AG09319 (cell line): ENCODE data around the gene PYGM.

Source experiments
- DNase-seq: peaks from one replicate; pipeline ENCODE4 v3.0.0-alpha.2; 2010; ENCODE audit warnings: low read depth; ENCODE audit errors: extremely low read depth
- TF ChIP-seq, protein P1 (sequence below): IDR thresholded peaks from 2 replicates; pipeline ENCODE4 v1.5.1; 2011; ENCODE audit warnings: low read depth, mild to moderate bottlenecking, inconsistent platforms, low read length, moderate library complexity

The PYGM gene

DNA sequence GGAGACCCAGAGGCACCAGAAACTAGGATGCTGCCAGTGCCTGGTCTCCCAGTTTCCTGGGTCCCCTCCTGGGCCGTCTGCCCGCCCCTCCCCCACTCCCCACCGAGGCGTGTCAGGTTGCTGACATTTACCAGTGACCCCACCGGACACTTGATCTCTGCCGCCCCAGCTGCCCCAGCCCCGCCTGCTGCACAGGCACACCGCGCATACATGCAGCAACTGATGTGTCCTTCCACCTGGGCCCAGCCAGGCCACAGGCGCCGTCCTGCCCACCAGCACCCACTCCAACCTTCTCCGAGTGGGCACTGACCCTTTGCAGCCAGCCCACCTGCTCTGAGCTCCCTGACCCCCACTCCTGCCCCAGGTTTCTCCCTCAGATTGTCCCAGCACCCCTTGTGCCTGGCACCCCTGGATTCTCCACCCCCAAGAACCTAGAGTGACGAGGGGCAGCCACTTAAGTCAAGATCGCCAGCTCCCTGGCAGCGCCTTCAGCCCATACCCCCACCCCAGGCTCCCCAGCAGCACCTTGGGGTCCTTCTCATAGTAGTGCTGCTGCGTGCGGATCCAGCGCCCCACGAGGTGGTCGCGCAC is 548 bp downstream of the PYGM start:
- DNase-seq, result no peak
- TF ChIP-seq, protein P1, sequence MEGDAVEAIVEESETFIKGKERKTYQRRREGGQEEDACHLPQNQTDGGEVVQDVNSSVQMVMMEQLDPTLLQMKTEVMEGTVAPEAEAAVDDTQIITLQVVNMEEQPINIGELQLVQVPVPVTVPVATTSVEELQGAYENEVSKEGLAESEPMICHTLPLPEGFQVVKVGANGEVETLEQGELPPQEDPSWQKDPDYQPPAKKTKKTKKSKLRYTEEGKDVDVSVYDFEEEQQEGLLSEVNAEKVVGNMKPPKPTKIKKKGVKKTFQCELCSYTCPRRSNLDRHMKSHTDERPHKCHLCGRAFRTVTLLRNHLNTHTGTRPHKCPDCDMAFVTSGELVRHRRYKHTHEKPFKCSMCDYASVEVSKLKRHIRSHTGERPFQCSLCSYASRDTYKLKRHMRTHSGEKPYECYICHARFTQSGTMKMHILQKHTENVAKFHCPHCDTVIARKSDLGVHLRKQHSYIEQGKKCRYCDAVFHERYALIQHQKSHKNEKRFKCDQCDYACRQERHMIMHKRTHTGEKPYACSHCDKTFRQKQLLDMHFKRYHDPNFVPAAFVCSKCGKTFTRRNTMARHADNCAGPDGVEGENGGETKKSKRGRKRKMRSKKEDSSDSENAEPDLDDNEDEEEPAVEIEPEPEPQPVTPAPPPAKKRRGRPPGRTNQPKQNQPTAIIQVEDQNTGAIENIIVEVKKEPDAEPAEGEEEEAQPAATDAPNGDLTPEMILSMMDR, result no peak

DNA sequence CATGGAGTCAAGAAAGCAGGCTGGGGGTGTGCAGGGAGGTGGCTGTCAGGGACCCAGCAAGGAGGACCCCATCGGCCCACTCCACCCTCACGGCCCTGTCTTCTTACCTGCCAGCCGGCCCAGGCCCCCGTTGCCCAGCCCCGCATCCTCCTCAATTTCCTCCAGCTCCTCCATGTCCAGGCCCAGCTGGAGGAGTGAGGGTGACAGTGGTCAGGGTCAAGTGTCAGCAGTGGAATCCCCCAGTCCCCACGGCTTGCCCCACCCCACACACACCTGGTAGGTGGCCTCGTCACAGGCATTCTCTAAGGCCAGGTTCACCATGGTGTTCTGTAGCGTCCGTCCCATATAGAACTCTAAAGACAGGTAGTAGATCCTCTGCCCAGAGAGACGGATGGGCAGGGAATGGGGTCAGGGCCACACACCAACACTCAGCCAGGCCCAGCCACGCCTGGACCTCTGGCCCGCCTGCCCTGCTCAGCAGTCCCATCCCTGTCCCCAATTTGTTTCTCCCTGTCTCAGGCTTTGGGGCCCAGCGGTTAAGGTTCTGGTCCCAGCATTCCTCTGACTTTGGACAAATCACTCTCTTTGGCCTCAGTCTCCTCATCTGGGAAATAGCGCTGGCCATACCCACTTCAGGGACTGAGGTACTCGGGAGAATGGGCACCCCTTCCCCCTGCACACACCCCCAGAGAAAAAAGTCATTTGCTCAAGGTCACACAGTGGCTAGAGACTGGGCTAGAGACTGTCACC is 1.3 kb downstream of the PYGM start:
- DNase-seq, result no peak

DNA sequence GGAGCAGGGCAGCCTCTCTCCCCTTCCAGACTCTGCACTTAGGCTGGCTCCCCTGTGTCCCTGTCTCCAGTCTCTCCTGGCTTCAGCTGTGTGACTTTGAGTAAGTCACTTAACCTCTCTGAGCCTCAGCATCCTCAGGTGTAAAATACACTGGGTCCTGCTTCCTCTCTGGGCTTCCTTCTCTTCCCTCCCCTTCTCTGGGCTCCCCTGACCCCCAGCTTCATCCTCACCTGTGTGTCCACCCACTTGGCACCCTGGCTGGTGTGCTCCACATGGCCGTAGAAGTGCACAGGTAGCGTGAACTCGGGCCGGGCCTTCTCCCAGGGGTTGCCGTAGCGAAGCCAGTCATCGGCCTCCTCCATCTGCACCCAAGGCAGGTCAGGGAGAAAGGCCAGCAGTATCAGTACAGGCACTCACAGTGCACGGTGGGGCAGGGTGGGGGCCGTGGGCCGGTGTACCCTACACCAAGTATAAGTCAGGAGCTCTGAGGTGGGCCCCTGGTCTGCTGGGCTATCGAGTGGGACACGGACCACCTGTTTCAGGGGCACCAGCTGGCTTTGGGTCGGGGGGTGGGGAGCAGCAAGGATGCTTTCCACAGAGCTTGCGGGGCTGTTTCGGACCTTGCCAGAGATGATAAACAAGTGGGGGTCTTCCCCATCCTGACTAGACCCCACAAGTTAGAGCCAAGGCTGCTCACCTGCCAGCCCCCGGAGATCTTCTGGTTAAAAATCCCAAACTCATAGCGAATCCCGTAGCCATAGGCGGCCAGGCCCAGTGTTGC is 2.0 kb downstream of the PYGM start:
- DNase-seq, result no peak
- TF ChIP-seq, protein P1, result no peak

More for the DNA sequence above, 1.3 kb downstream of the PYGM start:
- TF ChIP-seq, protein P1, result no peak

DNA sequence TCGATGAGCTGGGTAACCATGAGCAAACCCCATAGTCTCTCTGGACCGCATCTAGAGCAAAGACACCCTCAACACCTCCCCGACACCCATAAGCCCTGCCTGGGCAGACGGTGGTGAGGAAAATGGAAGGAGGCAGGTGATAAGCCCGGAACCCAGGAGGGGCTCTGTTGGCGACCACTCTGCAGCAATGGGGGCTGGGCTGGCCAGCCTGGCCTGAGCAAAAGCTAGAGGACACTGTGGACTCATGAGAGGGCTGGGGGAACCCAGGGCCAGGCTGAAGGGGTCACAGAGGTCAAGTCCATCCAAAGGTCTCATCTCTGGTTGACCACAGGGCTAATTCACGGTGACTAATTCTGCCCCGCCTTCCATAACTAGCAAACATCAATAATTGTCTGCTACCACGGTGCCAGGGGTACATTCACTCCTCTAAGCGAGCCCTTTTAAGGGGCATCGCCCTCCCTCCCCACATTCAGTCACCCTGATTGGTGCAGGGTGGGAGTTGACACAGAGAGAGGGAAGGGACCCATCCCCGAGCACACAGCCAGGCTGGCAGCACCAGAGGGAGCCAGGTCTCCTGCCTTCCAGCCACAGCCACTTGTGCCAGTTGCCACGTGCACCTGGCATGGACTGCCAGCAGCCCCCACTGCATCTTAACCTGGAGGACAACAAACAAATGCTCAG is 4.0 kb downstream of the PYGM start:
- no peak for DNase-seq
- TF ChIP-seq, protein P1, result no peak

DNA sequence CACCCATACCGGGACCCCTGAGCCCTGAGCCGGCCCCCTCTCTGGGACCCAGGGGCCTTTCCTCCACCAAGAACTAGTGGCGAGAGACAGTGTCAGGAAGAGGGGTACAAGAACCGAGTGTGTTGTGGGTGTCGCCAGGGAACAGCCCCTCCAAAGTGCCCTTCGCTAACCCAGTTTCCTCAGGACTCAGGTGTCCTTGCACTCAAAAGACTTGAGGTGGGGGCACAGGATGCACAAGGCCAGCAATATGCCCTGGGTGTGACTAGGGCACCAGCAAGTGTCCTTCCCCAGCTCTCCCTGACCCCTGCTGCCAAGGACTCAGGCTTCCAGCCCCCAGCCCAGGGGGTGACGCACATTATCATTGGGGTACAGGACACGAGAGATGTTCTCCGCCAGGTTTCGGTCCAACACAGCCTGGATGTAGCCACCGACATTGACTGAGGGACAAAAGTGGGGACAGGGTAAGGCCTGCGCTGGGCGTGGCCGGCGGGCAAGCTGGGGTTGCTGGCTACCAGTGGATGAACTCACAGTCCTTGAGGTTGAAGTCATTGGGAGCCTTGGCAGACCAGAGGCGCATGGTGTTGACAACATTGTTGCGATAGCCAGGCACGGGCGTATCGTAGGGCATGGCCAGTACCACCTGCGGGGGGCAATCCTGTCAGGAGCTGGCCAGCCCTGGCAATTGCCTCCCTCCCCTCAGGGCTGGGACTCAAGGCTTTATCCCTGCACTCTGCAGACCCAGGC is 4.7 kb downstream of the PYGM start:
- DNase-seq, result no peak
- TF ChIP-seq, protein P1, result no peak

DNA sequence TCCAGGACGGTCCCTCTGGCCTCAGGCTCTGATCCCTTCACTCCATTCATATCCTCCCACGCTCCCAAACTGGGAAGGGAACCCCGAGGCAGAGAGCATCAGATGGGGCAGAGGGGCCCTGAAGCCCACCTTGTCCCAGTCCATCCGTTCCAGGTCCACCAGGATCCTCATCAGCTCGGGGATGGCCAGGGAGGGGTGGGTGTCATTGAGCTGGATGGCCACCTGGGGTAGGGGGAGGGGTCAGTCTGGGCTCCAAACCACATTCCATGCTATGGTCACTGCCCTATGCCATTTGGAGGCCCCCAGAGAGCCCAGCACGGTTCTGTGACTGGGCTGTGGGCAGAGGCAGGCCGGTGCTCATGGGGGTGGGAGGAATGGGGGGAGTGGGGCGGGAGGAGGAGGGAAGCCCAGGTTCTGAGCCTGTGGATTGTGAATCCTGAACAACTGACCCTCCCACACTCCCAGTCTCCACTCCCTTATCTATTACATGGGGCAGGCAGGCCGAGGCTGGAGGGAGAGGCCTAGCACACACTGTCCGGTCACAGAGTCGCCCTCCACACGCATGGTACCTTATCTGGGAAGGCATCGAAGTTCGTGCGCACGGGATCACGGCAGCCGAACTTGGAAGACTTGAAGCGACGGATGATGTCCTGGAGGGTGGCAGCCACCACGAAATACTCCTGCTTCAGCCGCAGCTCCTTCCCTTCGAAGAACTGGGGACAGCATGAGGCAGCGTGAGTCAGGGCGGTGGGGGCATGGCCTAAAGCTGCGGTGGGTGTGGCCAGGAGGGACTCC is 5.5 kb downstream of the PYGM start:
- TF ChIP-seq, protein P1, result no peak
- no peak for DNase-seq
